B cell (primary cell): ENCODE data around the gene PARD3. TPM values are rescaled to one million over a fixed set of nuclear protein-coding genes. Genes with fewer than 3 reads are reported as not detected.

ENCODE experiments used
- ATAC-seq: fragments of 200-7000 bp; cut with Tn5 transposase; one replicate; pipeline ENCODE4 v1.10.0; 2021; ENCODE audit warnings: low read depth, mild to moderate bottlenecking, moderate number of reproducible peaks, moderate library complexity
- CTCF ChIA-PET: fragments of 350-600 bp; sonication (Branson Sonifier 250); formaldehyde crosslinking; loops from one replicate; lab custom pipeline; 2021; ENCODE audit warnings: antibody characterized with exemption, inconsistent platforms; lab: Charles Lee
- POLR2A ChIA-PET: fragments of 350-600 bp; sonication (Branson Sonifier 250); formaldehyde crosslinking; loops from one replicate; lab custom pipeline; 2021; ENCODE audit warnings: antibody characterized with exemption; lab: Charles Lee
- DNase-seq: peaks from one replicate; pipeline ENCODE4 v3.0.0; 2013
- H2AFZ ChIP-seq: 2 replicates; pipeline ENCODE4 v1.6.1; 2012; ENCODE audit warnings: mild to moderate bottlenecking, low read depth, low read length; ENCODE audit not compliant: insufficient read depth, poor library complexity, severe bottlenecking
- H3K27ac ChIP-seq, 2 donors: 1 replicate in 1 of 2; 2 replicates in 1 of 2; pipeline ENCODE4 v1.5.1; 2012 to 2013; ENCODE audit warnings: low read length in 2 of 2, mild to moderate bottlenecking in 2 of 2, moderate library complexity in 1 of 2
- H3K27me3 ChIP-seq, 4 experiments: fragments of 200-600 bp in 1 of 4; sonication (generic) in 1 of 4; replicated peaks in 1 of 4; 1 replicate in 2 of 4; 2 replicates in 2 of 4; pipeline versions ENCODE4 v1.6.1 to v1.7.0; 2013 to 2016; ENCODE audit warnings: low read length in 3 of 4, mild to moderate bottlenecking in 2 of 4, mixed read lengths in 1 of 4, moderate library complexity in 1 of 4; ENCODE audit not compliant: insufficient read depth in 4 of 4, control insufficient read depth in 3 of 4; ENCODE audit errors: control extremely low read depth in 1 of 4
- H3K36me3 ChIP-seq, 2 experiments: replicated peaks in 1 of 2; 1 replicate in 1 of 2; 2 replicates in 1 of 2; pipeline versions ENCODE4 v1.6.1 to v1.7.1; 2013; ENCODE audit warnings: low read length in 1 of 2; ENCODE audit not compliant: insufficient read depth in 2 of 2, control insufficient read depth in 1 of 2; ENCODE audit errors: control extremely low read depth in 1 of 2, extremely low read depth in 1 of 2
- H3K4me1 ChIP-seq, 2 donors: fragments of 200-600 bp in 1 of 2; sonication (generic) in 1 of 2; 1 replicate in 1 of 2; 2 replicates in 1 of 2; pipeline versions ENCODE4 v1.5.1 to v1.6.1; 2013 to 2017; ENCODE audit warnings: low read length in 2 of 2; ENCODE audit not compliant: control insufficient read depth in 2 of 2, insufficient read depth in 2 of 2
- H3K4me2 ChIP-seq: replicated peaks from 2 replicates; pipeline ENCODE3; 2012; ENCODE audit warnings: mild to moderate bottlenecking, low read depth, low read length; ENCODE audit not compliant: poor library complexity, severe bottlenecking
- H3K4me3 ChIP-seq, 5 experiments: fragments of 200-600 bp in 1 of 5; sonication (generic) in 1 of 5; 1 replicate in 3 of 5; 2 replicates in 2 of 5; pipeline versions ENCODE4 v1.5.1 to v1.7.0; 2011 to 2016; ENCODE audit warnings: low read length in 4 of 5, mild to moderate bottlenecking in 4 of 5, low read depth in 2 of 5, control low read depth in 1 of 5, moderate library complexity in 1 of 5; ENCODE audit not compliant: insufficient read depth in 1 of 5; ENCODE audit errors: control extremely low read depth in 1 of 5, extremely low read depth in 1 of 5
- H3K79me2 ChIP-seq: fragments of 200-600 bp; sonication (generic); one replicate; pipeline ENCODE4 v1.6.0; 2016; ENCODE audit warnings: low read length; ENCODE audit not compliant: control insufficient read depth, insufficient read depth
- H3K9ac ChIP-seq: fragments of 200-600 bp; sonication (generic); 2 replicates; pipeline ENCODE4 v1.6.1; 2017; ENCODE audit warnings: mild to moderate bottlenecking, low read length, moderate library complexity
- H3K9me3 ChIP-seq, 3 donors: one replicate each; pipeline versions ENCODE4 v1.6.1 to v1.7.1; 2013; ENCODE audit warnings: low read length in 2 of 3; ENCODE audit not compliant: control insufficient read depth in 2 of 3, insufficient read depth in 1 of 3; ENCODE audit errors: control extremely low read depth in 1 of 3
- H4K20me1 ChIP-seq: 2 replicates; pipeline ENCODE4 v1.6.0; 2012; ENCODE audit warnings: mild to moderate bottlenecking, low read length; ENCODE audit not compliant: insufficient read depth, control insufficient read depth, poor library complexity, severe bottlenecking
- H3K27ac Mint-ChIP-seq: one replicate; pipeline ENCODE4 v1.8.0; 2021; ENCODE audit warnings: mixed read lengths
- H3K27me3 Mint-ChIP-seq: one replicate; pipeline ENCODE4 v1.8.0; 2021; ENCODE audit warnings: mixed read lengths
- H3K4me1 Mint-ChIP-seq: one replicate; pipeline ENCODE4 v1.8.0; 2021; ENCODE audit warnings: mixed read lengths
- H3K4me3 Mint-ChIP-seq: one replicate; pipeline ENCODE4 v1.8.0; 2021; ENCODE audit warnings: mixed read lengths
- H3K9me3 Mint-ChIP-seq: one replicate; pipeline ENCODE4 v1.8.0; 2022; ENCODE audit warnings: mixed read lengths; ENCODE audit not compliant: insufficient read depth
- CTCF ChIP-seq: fragments of 200-600 bp; IDR thresholded peaks from one replicate; pipeline ENCODE4 v1.8.0; 2022; ENCODE audit warnings: antibody characterized with exemption, mild to moderate bottlenecking
- EZH2 ChIP-seq: IDR thresholded peaks from 2 replicates; pipeline ENCODE4 v1.6.1; 2012; ENCODE audit warnings: borderline replicate concordance, low read depth, mild to moderate bottlenecking, moderate library complexity, low read length; ENCODE audit not compliant: insufficient read depth, poor library complexity, severe bottlenecking
- WGBS: methylation state at CpG from one replicate; pipeline ENCODE4 v1.1.5; 2013; ENCODE audit warnings: missing lambda C conversion rate; ENCODE audit not compliant: insufficient coverage; 5-methylcytosine and 5-hydroxymethylcytosine counted together
- intact Hi-C: fragments of 100-400 bp; cut with micrococcal nuclease; formaldehyde crosslinking; loops from one replicate; pipeline ENCODE4 v1.10.0; 2022
- polyA plus RNA-seq: library from polyadenylated mRNA; depleted of rRNA; stranded (reverse); fragments of >200 nt; gene quantifications from 2 replicates; pipeline ENCODE4 v1.2.3, GENCODE V29; 2012
- total RNA-seq, 2 donors: library from RNA; stranded (reverse); fragments of 120-200 nt in 1 of 2; gene quantifications; 1 replicate in 1 of 2; 2 replicates in 1 of 2; pipeline versions ENCODE4 v1.2.3 to v1.2.4, GENCODE V29; 2013 to 2022

PARD3 gene
- total and polyA plus RNA-seq, 2 donors (not counting 1 experiment from before 2014, with no cell fraction given) = not detected

GRCh38 chr10:34706147-34706546 lies 108.9 kb downstream of the PARD3 start:
- Mint-ChIP-seq H3K4me1 (no peaks in the 10 kb centered on the region), H3K4me3 (no peak overlapping the region), H3K27ac (no peak overlapping the region), H3K27me3 (no peaks in the 10 kb centered on the region), H3K9me3 (no peaks in the 10 kb centered on the region)
- no peak overlapping the region for H3K9ac ChIP-seq
- no peaks in the 10 kb centered on the region for H3K27me3 ChIP-seq
- no peak overlapping the region for H3K27ac ChIP-seq
- H3K79me2 ChIP-seq = no peaks in the 10 kb centered on the region
- CTCF ChIA-PET = no interaction called here
- no peaks in the 10 kb centered on the region for H3K36me3 ChIP-seq
- no peak for DNase-seq
- H4K20me1 ChIP-seq = no peaks in the 10 kb centered on the region
- TF ChIP-seq CTCF (no peak), EZH2 (no peak)
- H3K4me1 ChIP-seq = no peaks in the 10 kb centered on the region
- intact Hi-C loops = no loop called here
- no peak overlapping the region for H2AFZ ChIP-seq
- no peak overlapping the region for H3K4me3 ChIP-seq
- no peak for ATAC-seq
- no peak overlapping the region for H3K4me2 ChIP-seq
- no peaks in the 10 kb centered on the region for H3K9me3 ChIP-seq
- WGBS = 100% methylated on average over 3 of the region's 3 CpGs
- POLR2A ChIA-PET = no interaction called here

- Histone ChIP-seq H2AFZ (no peak overlapping the region), H3K36me3 (no peaks in the 10 kb centered on the region), H3K9ac (no peak overlapping the region), H3K4me1 (no peaks in the 10 kb centered on the region), H3K9me3 (no peaks in the 10 kb centered on the region), H3K4me2 (no peak overlapping the region), H3K27me3 (no peaks in the 10 kb centered on the region), H3K79me2 (no peaks in the 10 kb centered on the region), H4K20me1 (no peaks in the 10 kb centered on the region), H3K4me3 (no peak overlapping the region), H3K27ac (no peak overlapping the region)
- ChIA-PET POLR2A (no interaction called here), CTCF (no interaction called here)
- no peak for ATAC-seq
- Mint-ChIP-seq H3K4me3 (no peak overlapping the region), H3K9me3 (no peaks in the 10 kb centered on the region), H3K27ac (no peak overlapping the region), H3K4me1 (no peaks in the 10 kb centered on the region), H3K27me3 (no peaks in the 10 kb centered on the region)
- WGBS = 33% methylated on average over 1 of the region's 1 CpG
- no peak for TF ChIP-seq EZH2
- TF ChIP-seq CTCF = no peak
- no peak for DNase-seq
- intact Hi-C loops = no loop called here
Measured at GRCh38 chr10:34705563-34705962, 109.5 kb downstream of the PARD3 start.
